HepG2 (cell line): ENCODE results near the gene PCYT2. TPM values are rescaled to one million over a fixed set of nuclear protein-coding genes. Genes with fewer than 3 reads are reported as not detected.
A peak's percentile ranks its signal among the peaks of the same experiment; 100 is the strongest.

ENCODE experiments used
- BORCS8-MEF2B ChIP-seq: sonication (generic); formaldehyde crosslinking; IDR thresholded peaks from 2 replicates; pipeline ENCODE4 v1.8.0; 2022; ENCODE audit warnings: mild to moderate bottlenecking, missing genetic modification reagents
- DR1 ChIP-seq: sonication (generic); formaldehyde crosslinking; IDR thresholded peaks from 2 replicates; pipeline ENCODE4 v1.8.0; 2021; ENCODE audit warnings: mild to moderate bottlenecking, missing genetic modification reagents, inconsistent platforms
- MTA1 ChIP-seq: sonication (generic); formaldehyde crosslinking; IDR thresholded peaks from 2 replicates; pipeline ENCODE4 v1.4.0; 2020; ENCODE audit warnings: missing genetic modification reagents, mild to moderate bottlenecking, borderline replicate concordance
- NR2F6 ChIP-seq, 2 experiments: IDR thresholded peaks; 2 replicates each; pipeline ENCODE4 v1.6.1; 2016; ENCODE audit warnings: antibody characterized with exemption in 1 of 2, mild to moderate bottlenecking in 1 of 2
- ZNF101 ChIP-seq: sonication (generic); formaldehyde crosslinking; IDR thresholded peaks from 2 replicates; pipeline ENCODE4 v1.4.0; 2020; ENCODE audit warnings: mild to moderate bottlenecking, low read depth, missing genetic modification reagents, borderline replicate concordance
- ZNF546 ChIP-seq: sonication (generic); formaldehyde crosslinking; conservative IDR thresholded peaks from 2 replicates; pipeline ENCODE4 v1.8.1; 2023; ENCODE audit warnings: mild to moderate bottlenecking, missing genetic modification reagents
- polyA plus RNA-seq, 8 experiments: library from polyadenylated mRNA; depleted of rRNA in 3 of 8; stranded (reverse) in 7 of 8; unstranded in 1 of 8; fragments of >200 nt; fragmentation: Illumina TruSeq in 4 of 8; extraction: Trizol in 4 of 8; gene quantifications; 2 replicates each; pipeline versions ENCODE4 v1.2.1 to v1.2.3, GENCODE V29; 2011 to 2016; ENCODE audit warnings: low read depth in 4 of 8, missing spikeins in 1 of 8, mixed read lengths in 1 of 8; ENCODE audit not compliant: insufficient read depth in 1 of 8
- total RNA-seq, 5 experiments: library from RNA; depleted of rRNA; stranded (reverse); fragments of >200 nt; fragmentation: Illumina TruSeq; extraction: Trizol; gene quantifications; 2 replicates each; pipeline ENCODE4 v1.2.3, GENCODE V29; 2016; ENCODE audit warnings: low read depth in 1 of 5
- TF ChIP-seq, protein P1 (sequence below): fragments of 450-650 bp; IDR thresholded peaks from 2 replicates; pipeline ENCODE4 v1.6.1; 2017; ENCODE audit warnings: mild to moderate bottlenecking
- TF ChIP-seq, protein P2 (sequence below): sonication (generic); formaldehyde crosslinking; IDR thresholded peaks from one replicate; pipeline ENCODE4 v1.5.1; 2020; ENCODE audit warnings: mild to moderate bottlenecking, missing genetic modification reagents; ENCODE audit errors: not compliant biosample characterization
- TF ChIP-seq, protein P3 (sequence below): sonication (generic); formaldehyde crosslinking; IDR thresholded peaks from 2 replicates; pipeline ENCODE4 v1.5.0; 2020; ENCODE audit warnings: mild to moderate bottlenecking, missing genetic modification reagents, moderate library complexity
- TF ChIP-seq, protein P4 (sequence below): sonication (generic); formaldehyde crosslinking; conservative IDR thresholded peaks from 2 replicates; pipeline ENCODE4 v1.8.0; 2022; ENCODE audit warnings: mild to moderate bottlenecking, moderate library complexity, missing genetic modification reagents

Gene PCYT2
- total and polyA plus RNA-seq, 2 of the 13 experiments (the other 11 are each of a cell fraction or from before 2014, with no cell fraction given), result 147 to 297 TPM

DNA sequence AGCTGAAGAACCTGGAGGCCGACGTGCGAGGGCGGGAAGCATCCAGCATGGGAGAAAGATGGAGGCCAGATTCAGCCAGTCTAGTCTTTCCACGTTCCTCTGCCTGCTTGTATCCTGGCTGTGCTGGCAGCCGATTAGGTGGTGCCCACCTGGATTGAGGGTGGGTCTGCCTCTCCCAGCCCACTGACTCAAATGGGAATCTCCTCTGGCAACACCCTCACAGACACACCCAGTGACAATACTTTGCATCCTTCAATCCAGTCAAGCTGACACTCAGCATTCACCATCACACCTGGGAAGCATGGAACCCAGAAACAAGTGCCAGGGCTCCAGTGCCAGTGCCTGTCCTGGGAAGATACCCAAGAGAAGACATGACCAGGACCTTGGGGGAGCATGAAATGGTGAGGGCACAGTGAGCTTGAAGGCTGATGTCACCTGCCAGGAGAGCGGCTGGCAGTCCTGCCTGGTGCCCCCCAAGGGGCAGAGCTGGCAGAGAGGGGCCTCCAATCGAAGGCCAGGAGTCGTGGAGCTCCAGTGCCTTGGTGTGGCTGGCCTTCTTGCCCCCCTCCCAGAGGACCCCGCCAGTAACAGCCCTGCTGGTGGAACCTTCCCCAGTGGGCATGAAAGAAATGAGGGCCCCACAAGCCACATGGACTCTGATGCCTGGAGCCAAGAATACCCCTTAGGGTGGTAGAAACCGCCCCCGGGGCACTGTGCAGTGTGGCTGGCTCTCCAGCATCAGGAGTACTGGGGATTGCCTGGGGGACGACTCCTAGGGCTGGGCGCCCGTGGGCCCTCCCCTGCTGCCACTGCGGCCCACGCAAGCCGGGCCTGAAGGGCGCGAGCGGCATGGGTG is 9.8 kb downstream of the PCYT2 start (continued):
- TF ChIP-seq, protein P1, sequence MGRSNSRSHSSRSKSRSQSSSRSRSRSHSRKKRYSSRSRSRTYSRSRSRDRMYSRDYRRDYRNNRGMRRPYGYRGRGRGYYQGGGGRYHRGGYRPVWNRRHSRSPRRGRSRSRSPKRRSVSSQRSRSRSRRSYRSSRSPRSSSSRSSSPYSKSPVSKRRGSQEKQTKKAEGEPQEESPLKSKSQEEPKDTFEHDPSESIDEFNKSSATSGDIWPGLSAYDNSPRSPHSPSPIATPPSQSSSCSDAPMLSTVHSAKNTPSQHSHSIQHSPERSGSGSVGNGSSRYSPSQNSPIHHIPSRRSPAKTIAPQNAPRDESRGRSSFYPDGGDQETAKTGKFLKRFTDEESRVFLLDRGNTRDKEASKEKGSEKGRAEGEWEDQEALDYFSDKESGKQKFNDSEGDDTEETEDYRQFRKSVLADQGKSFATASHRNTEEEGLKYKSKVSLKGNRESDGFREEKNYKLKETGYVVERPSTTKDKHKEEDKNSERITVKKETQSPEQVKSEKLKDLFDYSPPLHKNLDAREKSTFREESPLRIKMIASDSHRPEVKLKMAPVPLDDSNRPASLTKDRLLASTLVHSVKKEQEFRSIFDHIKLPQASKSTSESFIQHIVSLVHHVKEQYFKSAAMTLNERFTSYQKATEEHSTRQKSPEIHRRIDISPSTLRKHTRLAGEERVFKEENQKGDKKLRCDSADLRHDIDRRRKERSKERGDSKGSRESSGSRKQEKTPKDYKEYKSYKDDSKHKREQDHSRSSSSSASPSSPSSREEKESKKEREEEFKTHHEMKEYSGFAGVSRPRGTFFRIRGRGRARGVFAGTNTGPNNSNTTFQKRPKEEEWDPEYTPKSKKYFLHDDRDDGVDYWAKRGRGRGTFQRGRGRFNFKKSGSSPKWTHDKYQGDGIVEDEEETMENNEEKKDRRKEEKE, result no peak
- no peak for TF ChIP-seq ZNF546 (CRISPR knock-in tag)
- no peak for TF ChIP-seq ZNF101
- TF ChIP-seq DR1 (CRISPR knock-in tag), result no peak
- peak; percentile 78; the same call in 1 of the 2 replicates for TF ChIP-seq BORCS8-MEF2B
- TF ChIP-seq, protein P2, sequence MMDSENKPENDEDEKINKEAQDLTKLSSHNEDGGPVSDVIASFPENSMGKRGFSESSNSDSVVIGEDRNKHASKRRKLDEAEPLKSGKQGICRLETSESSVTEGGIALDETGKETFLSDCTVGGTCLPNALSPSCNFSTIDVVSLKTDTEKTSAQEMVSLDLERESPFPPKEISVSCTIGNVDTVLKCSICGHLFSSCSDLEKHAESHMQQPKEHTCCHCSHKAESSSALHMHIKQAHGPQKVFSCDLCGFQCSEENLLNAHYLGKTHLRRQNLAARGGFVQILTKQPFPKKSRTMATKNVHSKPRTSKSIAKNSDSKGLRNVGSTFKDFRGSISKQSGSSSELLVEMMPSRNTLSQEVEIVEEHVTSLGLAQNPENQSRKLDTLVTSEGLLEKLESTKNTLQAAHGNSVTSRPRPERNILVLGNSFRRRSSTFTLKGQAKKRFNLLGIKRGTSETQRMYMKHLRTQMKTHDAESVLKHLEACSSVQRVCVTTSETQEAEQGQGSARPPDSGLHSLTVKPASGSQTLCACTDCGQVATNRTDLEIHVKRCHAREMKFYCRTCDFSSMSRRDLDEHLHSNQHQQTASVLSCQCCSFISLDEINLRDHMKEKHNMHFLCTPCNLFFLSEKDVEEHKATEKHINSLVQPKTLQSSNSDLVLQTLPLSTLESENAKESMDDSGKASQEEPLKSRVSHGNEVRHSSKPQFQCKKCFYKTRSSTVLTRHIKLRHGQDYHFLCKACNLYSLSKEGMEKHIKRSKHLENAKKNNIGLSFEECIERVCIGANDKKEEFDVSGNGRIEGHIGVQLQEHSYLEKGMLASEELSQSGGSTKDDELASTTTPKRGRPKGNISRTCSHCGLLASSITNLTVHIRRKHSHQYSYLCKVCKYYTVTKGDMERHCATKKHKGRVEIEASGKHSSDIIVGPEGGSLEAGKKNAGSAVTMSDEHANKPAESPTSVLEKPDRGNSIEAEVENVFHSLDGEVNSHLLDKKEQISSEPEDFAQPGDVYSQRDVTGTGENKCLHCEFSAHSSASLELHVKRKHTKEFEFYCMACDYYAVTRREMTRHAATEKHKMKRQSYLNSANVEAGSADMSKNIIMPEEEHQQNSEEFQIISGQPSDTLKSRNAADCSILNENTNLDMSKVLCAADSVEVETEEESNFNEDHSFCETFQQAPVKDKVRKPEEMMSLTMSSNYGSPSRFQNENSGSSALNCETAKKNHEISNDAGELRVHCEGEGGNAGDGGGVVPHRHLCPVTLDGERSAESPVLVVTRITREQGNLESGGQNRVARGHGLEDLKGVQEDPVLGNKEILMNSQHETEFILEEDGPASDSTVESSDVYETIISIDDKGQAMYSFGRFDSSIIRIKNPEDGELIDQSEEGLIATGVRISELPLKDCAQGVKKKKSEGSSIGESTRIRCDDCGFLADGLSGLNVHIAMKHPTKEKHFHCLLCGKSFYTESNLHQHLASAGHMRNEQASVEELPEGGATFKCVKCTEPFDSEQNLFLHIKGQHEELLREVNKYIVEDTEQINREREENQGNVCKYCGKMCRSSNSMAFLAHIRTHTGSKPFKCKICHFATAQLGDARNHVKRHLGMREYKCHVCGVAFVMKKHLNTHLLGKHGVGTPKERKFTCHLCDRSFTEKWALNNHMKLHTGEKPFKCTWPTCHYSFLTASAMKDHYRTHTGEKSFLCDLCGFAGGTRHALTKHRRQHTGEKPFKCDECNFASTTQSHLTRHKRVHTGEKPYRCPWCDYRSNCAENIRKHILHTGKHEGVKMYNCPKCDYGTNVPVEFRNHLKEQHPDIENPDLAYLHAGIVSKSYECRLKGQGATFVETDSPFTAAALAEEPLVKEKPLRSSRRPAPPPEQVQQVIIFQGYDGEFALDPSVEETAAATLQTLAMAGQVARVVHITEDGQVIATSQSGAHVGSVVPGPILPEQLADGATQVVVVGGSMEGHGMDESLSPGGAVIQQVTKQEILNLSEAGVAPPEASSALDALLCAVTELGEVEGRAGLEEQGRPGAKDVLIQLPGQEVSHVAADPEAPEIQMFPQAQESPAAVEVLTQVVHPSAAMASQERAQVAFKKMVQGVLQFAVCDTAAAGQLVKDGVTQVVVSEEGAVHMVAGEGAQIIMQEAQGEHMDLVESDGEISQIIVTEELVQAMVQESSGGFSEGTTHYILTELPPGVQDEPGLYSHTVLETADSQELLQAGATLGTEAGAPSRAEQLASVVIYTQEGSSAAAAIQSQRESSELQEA (CRISPR knock-in tag), result no peak
- TF ChIP-seq, protein P3, sequence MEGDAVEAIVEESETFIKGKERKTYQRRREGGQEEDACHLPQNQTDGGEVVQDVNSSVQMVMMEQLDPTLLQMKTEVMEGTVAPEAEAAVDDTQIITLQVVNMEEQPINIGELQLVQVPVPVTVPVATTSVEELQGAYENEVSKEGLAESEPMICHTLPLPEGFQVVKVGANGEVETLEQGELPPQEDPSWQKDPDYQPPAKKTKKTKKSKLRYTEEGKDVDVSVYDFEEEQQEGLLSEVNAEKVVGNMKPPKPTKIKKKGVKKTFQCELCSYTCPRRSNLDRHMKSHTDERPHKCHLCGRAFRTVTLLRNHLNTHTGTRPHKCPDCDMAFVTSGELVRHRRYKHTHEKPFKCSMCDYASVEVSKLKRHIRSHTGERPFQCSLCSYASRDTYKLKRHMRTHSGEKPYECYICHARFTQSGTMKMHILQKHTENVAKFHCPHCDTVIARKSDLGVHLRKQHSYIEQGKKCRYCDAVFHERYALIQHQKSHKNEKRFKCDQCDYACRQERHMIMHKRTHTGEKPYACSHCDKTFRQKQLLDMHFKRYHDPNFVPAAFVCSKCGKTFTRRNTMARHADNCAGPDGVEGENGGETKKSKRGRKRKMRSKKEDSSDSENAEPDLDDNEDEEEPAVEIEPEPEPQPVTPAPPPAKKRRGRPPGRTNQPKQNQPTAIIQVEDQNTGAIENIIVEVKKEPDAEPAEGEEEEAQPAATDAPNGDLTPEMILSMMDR (CRISPR knock-in tag), result no peak
- TF ChIP-seq NR2F6 (IDR thresholded peaks at IDR 0.05), result no peak
- no peak for TF ChIP-seq NR2F6 (CRISPR knock-in tag; IDR thresholded peaks at IDR 0.05)
- TF ChIP-seq, protein P4, sequence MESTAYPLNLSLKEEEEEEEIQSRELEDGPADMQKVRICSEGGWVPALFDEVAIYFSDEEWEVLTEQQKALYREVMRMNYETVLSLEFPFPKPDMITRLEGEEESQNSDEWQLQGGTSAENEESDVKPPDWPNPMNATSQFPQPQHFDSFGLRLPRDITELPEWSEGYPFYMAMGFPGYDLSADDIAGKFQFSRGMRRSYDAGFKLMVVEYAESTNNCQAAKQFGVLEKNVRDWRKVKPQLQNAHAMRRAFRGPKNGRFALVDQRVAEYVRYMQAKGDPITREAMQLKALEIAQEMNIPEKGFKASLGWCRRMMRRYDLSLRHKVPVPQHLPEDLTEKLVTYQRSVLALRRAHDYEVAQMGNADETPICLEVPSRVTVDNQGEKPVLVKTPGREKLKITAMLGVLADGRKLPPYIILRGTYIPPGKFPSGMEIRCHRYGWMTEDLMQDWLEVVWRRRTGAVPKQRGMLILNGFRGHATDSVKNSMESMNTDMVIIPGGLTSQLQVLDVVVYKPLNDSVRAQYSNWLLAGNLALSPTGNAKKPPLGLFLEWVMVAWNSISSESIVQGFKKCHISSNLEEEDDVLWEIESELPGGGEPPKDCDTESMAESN (CRISPR knock-in tag), result no peak
- no peak for TF ChIP-seq MTA1 (CRISPR knock-in tag)
